Stimulated activated CD4-positive, alpha-beta T cell treated with anti-CD3 and anti-CD28 coated beads, Interleukin-15, amount 100 ng/mL, for 48 hours (primary cell): ENCODE results near the gene PTPRF.
"Not testable (repeated sequence)": the region's sequence is repeated elsewhere in the genome, so short reads cannot be mapped to it uniquely, and the experiment has no call there.

Experiments
- DNase-seq, 2 donors: peaks; one replicate each; pipeline ENCODE4 v3.0.0-alpha.2; 2020; ENCODE audit warnings: low read depth in 2 of 2

PTPRF gene

DNA sequence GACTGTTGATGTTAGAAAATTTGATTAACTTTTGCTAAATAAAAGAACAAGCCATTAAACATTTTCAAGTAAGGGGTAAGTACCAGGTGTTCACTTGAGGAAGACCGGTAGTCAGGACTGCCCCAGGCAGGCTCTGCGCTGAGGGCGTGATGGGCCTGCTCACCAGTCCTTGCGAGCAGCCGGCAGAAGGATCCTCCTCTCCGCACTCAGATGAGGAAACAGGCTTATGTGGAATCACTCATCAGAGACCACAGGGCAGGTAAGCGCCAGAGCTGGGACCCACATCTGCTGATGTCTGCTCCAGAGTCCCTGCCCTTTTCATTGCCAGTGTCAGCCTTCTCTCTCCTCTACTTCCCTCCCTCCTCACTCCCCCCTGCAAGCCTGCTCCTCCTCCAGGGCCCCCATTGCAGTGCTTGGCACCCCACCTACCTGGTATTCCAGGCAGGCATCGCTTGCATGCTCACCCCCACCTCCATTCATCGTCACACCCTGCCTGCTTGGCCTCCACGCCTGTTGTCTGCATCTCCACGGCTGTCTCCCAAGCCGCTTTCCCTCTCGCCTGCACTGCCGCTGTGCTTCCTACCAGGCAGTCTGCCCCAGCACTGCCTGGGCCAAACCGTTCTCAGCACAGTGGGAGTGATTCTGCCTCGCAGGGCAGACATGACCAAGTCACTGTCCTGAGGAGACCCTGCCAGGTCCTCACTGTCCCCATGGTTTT lies 94.5 kb downstream of the PTPRF start:
- no peak for DNase-seq

DNA sequence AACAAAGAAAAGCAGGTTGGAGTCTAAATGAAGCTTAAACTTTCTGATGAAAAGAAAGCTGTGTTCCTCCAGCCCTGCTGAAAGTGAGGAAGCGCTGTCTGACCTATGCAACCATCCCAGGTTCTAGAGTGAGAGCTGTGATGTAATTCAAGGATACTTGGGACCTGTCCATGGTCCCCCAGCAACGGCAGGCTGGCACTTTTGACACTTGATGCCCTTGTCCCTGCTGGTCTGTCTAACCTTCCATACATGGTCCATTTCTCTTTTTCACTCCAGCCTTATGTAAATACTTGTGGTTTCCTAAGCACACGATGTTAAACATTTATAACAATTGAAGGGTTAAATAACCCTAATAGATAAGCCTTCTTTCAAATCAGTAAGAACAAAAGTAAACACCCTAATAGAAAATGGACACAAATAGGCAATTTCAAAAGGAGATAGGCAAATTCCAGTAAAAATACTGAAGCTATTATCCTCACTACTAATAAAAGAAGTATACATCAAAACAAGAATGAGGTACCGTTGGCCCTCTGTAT lies 101.5 kb downstream of the PTPRF start:
- no peak for DNase-seq

GRCh38 chr1:43634721-43635120 lies 104.0 kb downstream of the PTPRF start:
- no peak for DNase-seq

DNA sequence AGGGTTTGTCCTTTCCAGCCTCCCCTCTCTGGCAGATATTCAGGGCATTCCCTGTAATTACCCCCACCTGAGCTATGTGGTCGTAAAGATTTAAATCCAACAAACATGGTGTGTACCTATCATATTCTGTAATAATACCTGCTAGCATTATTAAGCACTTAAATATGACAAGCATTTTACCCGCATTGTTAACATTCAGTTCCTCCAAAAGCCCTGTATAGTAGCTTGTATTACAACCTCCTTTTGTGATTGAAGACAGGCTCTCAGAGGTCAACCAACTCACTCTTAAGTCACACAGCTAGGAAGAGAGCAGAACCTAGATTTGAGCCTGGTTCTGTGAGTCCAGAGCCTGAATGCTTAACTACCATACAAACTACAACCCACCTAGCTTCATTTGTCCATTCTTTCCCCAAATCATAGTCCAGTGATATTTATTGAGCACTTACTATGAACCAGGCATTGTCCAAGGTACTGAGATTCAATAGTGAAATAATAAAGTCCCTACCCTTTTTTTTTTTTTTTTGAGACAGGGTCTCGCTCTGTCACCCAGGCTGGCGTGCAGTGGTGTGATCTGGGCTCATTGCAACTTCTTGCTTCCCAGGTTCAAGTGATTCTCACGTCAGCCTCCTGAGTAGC lies 105.4 kb downstream of the PTPRF start:
- DNase-seq: no peak

DNA sequence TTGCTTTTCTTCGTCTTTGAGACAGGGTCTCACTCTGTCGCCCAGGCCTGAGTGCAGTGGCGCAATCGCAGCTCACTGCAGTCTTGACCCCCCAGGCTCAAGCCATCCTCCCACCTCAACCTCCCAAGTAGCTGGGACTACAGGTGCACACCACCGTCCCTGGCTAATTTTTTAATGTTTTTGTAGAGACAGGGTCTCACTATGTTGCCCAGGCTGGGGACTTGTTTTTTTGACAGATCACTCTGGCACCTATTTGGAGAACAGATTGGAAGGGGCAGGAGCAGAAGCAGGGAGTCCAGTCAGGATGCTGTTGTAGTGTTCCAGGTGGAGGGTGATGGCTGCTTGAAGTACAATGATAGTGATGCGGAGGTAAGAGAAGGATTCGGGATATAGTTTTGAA lies 106.6 kb downstream of the PTPRF start:
- DNase-seq: no peak

DNA sequence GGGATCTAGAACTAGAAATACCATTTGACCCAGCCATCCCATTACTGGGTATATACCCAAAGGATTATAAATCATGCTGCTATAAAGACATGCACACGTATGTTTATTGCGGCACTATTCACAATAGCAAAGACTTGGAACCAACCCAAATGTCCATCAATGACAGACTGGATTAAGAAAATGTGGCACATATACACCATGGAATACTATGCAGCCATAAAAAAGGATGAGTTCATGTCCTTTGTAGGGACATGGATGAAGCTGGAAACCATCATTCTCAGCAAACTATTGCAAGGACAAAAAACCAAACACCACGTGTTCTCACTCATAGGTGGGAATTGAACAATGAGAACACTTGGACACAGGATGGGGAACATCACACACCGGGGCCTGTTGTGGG lies 107.7 kb downstream of the PTPRF start:
- DNase-seq: not testable (repeated sequence)

GRCh38 chr1:43639976-43640794 lies 109.5 kb downstream of the PTPRF start:
- no peak for DNase-seq

- no peak for DNase-seq
Observed at GRCh38 chr1:43644558-43644957, 113.9 kb downstream of the PTPRF start.

DNA sequence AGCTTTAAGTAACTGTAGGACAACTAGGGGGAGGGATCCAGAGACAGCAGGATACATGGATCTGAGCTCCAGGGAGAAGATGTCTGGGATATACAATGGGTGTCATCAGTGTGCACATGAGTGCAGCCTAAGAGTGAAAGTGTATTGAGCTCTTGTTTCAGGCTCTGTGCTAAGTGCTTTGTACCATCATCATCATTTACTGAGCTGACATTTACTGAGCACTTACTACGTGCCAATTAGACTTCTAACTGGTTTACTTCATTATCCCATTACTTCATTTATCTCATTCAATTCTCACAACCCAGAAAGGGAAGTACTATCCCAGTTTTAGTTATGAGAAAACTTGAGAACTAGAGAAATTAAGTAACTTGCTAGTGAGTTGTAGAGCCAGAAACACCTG lies 114.8 kb downstream of the PTPRF start:
- no peak for DNase-seq

- DNase-seq: not testable (repeated sequence)
Observed at GRCh38 chr1:43647331-43647730, 116.6 kb downstream of the PTPRF start.

- DNase-seq: no peak
Observed at GRCh38 chr1:43648221-43648847, 117.7 kb downstream of the PTPRF start.

DNA sequence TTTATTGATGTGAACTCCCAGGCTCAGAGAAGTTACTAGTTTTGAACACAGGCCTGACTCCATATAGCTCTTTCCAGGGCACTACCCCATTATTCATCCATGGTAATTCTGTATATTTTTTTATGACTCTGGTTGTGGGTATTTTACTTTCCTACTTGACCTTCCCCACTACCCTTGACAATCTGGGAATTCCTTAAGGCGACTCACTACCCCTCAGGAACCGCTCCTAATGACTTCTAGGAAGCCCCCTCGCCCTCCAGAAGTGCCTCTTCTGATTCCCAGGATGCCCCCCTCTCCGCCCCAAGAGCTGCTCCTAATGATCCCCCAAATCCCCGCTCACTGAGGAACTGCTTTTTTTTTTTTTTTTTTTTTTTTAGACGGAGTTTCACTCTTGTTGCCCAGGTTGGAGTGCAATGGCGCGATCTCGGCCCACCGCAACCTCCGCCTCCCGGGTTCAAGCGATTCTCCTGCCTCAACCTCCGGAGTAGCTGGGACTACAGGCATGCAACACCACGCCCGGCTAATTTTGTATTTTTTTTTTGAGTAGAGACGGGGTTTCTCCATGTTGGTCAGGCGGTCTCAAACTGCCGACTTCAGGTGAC lies 118.3 kb downstream of the PTPRF start:
- DNase-seq: no peak

DNA sequence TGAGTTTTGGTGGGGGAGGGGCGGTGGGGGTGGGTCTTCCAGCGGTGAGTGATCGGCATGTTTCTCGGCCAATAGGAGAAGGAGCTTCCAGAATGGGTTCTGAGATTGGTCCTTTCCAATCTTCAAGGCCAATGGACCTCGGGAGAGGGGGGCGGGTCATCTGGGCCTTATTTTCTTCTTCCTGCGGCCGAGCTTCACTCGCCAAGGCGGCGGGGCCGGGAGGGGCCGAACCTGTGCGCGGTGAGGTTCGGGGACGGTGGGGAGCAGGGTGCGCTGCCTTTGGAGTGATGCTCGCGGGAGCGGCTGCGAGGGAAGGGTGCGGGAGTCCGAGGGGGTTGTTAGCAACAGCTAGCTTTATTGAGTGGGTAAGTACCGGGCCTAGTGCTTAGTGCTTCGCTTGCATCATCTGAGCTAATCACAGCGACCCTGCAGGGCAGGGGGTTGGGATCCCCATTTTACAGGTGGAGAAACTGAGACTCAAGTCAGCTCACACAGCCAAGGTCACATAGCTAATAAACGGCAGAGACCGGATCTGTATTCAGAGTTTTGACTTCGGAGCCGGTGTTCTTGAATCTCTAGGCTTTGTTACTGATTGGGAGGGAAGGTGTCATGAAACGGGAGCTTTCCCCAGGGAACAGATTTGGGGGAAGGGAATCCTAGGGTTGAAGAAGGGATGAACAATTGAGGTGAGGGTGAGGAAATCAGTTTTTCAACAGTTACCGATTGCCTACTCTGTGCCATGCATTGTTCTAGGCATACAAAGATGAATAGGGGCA lies 119.8 kb downstream of the PTPRF start:
- DNase-seq: peak; percentile 90 to 91

DNA sequence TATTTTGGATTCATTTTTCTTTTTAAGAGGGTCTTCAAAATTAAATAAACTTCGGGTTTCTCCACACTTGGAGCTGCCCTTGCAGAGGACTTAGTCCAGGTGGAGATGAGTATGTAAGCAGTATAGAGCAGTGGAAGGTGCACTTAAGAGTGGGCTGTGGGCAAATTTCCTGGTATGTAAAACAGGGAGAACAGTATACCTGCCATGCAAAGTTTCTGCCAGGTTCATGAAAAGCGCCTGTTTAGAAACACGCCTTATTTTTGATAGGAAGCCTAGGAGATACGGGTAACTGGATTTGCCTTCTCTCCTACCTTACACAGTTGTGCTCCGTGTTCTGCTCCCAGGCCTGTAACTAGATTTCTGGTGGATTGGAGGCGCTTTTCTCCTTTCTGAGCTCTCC lies 120.5 kb downstream of the PTPRF start:
- no peak for DNase-seq

DNA sequence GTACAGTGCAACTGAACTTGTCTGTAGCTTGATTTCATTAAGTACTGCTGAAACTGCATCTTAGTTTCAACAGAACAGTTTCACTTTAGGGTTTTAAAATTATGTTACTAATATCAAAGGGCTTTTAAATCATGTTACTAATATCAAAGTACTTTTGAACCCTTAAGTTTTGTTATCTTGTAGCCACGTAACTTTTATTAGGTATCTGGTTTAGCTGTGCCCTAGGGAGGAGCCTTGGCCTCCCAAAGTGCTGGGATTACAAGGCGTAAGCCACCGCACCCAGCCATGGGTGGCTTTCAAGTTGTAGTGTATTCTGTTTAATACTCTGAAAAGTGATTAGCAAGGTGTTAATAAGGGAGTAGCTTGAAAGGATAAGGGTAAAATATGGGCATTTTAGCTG lies 121.2 kb downstream of the PTPRF start:
- DNase-seq: no peak

DNA sequence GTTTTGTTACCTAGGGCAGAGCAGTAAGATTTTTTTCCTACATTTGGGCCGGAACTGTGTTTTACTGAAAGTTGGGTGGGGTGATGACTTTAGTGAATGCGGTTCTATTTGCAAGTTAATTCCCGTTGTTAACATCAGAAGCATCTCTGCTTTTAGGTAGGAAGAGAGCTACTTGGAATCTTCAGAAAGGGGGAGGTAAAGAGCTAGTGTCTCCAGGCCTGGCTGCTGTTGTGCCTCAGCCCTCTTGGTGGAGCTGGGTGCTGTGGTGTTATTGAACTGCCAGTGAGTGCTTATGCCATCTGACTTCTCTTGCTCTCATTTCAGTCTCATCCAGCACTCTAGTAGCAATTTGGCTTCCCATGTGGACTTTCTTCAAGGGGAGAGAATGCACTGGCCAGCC lies 122.7 kb downstream of the PTPRF start:
- no peak for DNase-seq

DNA sequence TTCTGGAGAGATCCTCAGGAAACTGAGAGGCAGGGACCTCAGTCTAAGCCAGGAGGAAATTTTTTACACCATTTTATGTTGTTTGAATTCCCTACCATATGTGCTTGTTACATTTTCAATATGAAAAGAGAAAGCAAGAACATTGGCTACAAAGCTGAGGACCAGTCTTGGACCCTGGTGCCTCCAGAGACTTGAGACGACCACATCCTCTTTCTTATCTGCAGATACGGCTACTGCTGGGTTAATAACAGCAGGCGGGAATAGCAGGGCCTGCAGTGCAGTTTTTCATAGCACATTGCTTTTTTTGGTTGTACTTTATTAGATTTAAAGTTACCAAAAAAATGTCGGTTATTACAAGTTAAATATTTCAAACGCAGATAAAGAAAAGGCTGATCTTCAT lies 123.2 kb downstream of the PTPRF start:
- no peak for DNase-seq

DNA sequence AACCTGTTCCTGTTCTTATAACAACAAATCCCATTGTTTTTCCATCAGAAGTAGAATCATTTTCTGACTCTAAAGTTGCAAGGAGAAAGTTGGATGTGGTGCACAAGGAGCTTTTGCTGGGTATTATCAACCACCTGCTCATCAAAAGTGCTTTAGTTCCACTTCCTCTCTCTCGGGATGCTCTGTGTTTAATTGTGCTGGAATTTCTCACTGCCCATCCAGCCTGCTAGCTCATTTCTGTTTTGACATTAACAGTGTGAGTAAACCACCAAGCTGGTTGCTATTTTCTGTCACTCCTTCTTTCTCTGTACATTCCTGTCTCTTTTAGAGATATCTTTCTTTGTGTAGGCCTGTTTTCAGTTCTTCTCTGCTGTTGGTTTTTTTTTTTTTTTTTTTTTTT lies 125.3 kb downstream of the PTPRF start:
- DNase-seq: no peak

DNA sequence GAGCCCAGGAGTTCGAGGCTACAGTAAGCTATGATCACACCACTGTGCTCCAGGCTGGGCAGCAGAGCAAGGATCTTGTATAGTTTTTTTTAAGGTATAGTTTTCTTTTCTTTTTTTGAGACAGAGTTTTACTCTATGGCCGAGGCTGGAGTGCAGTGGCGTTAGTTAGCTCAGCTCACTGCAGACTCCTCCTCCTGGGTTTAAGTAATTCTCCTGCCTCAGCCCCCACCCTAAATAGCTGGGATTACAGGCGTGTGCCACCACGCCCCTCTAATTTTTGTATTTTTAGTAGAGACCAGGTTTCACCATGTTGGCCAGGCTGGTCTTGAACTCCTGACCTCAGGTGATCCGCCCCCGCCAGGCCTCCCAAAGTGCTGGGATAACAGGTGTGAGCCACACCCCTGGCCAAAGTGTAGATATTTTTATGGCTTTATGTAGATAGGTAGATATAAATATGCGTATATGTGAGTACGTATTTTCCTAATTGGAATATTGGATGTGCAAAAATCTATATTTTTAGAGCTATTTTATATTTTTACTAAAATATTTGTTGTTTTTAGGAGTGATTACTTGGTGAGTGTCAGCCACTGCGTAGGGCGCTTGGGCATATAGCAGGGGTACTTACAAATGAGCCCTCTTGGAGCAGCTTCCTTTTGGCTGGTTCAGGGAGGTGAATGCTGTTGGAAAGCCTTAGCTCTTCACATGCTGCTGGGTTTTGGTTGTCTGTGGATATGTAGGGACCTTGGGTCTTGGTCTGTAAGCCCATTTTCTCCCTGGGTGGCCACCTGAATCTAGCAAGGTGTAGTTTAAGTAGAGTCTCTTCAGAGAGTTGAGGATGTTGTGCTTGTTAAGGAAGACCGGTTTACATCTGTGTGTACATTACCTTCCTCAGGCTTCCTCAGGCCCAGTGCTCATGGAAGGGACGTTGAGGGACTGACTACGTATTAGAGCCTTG lies 128.8 kb downstream of the PTPRF start:
- no peak for DNase-seq

GRCh38 chr1:43660355-43660754 lies 129.7 kb downstream of the PTPRF start:
- DNase-seq: no peak
